T-cell (primary cell): ENCODE data around the gene PDE4B. TPM values are rescaled to one million over a fixed set of nuclear protein-coding genes. Genes with fewer than 3 reads are reported as not detected.
"Not testable (repeated sequence)": the region's sequence is repeated elsewhere in the genome, so short reads cannot be mapped to it uniquely, and the experiment has no call there.

Experiments used
- ATAC-seq, 4 experiments: fragments of 200-7000 bp in 3 of 4; fragments of 150-1000 bp in 1 of 4; cut with Tn5 transposase; replicated peaks in 1 of 4; 1 replicate in 3 of 4; 2 replicates in 1 of 4; pipeline ENCODE4 v1.10.0; 2021; ENCODE audit warnings: moderate library complexity in 3 of 4, mild to moderate bottlenecking in 2 of 4, moderate number of reproducible peaks in 1 of 4
- CTCF ChIA-PET, 2 donors: fragments of 300-600 bp; sonication (Branson Sonifier 250); formaldehyde crosslinking; loops; one replicate each; lab custom pipeline; 2022; ENCODE audit warnings: antibody characterized with exemption in 2 of 2; lab: Charles Lee
- POLR2A ChIA-PET, 2 donors: fragments of 300-600 bp; sonication (Branson Sonifier 250); formaldehyde crosslinking; loops; one replicate each; lab custom pipeline; 2022; ENCODE audit warnings: antibody characterized with exemption in 2 of 2; lab: Charles Lee
- DNase-seq, 35 experiments: peaks; one replicate each; pipeline versions ENCODE4 v3.0.0 to v3.0.0-alpha.2; 2013 to 2023
- H3K27ac ChIP-seq: one replicate; pipeline ENCODE4 v1.5.1; 2013; ENCODE audit warnings: low read length
- H3K27me3 ChIP-seq, 2 experiments: replicated peaks in 1 of 2; 1 replicate in 1 of 2; 2 replicates in 1 of 2; pipeline versions ENCODE4 v1.6.1 to v1.7.0; 2013; ENCODE audit warnings: low read length in 1 of 2, mixed read lengths in 1 of 2; ENCODE audit not compliant: control insufficient read depth in 2 of 2, insufficient read depth in 2 of 2; ENCODE audit errors: extremely low read depth in 1 of 2
- H3K36me3 ChIP-seq, 2 donors: 1 replicate in 1 of 2; 2 replicates in 1 of 2; pipeline versions ENCODE4 v1.6.1 to v1.7.0; 2013; ENCODE audit warnings: low read length in 1 of 2; ENCODE audit not compliant: control insufficient read depth in 2 of 2, insufficient read depth in 1 of 2; ENCODE audit errors: extremely low read depth in 1 of 2
- H3K4me1 ChIP-seq, 2 experiments: 1 replicate in 1 of 2; 2 replicates in 1 of 2; pipeline versions ENCODE4 v1.6.1 to v1.7.0; 2013; ENCODE audit warnings: low read length in 2 of 2, mixed read lengths in 1 of 2; ENCODE audit not compliant: insufficient read depth in 2 of 2, control insufficient read depth in 1 of 2; ENCODE audit errors: extremely low read depth in 1 of 2
- H3K4me3 ChIP-seq, 2 donors: 1 replicate in 1 of 2; 2 replicates in 1 of 2; pipeline versions ENCODE4 v1.5.1 to v1.7.0; 2013; ENCODE audit warnings: mild to moderate bottlenecking in 2 of 2, low read length in 1 of 2, moderate library complexity in 1 of 2; ENCODE audit not compliant: control insufficient read depth in 1 of 2; ENCODE audit errors: extremely low read depth in 1 of 2
- H3K9me3 ChIP-seq: 2 replicates; pipeline ENCODE4 v1.7.0; 2013
- H3K27ac Mint-ChIP-seq, 2 donors: one replicate each; pipeline ENCODE4 v1.8.0; 2020 to 2021; ENCODE audit warnings: mild to moderate bottlenecking in 2 of 2, mixed read lengths in 2 of 2
- H3K27me3 Mint-ChIP-seq, 2 donors: one replicate each; pipeline ENCODE4 v1.8.0; 2021 to 2022; ENCODE audit warnings: mixed read lengths in 2 of 2
- H3K36me3 Mint-ChIP-seq: one replicate; pipeline ENCODE4 v1.8.0; 2021; ENCODE audit warnings: mixed read lengths
- H3K4me1 Mint-ChIP-seq, 3 donors: one replicate each; pipeline ENCODE4 v1.8.0; 2020 to 2022; ENCODE audit warnings: mixed read lengths in 3 of 3, mild to moderate bottlenecking in 1 of 3
- H3K4me3 Mint-ChIP-seq, 3 donors: one replicate each; pipeline ENCODE4 v1.8.0; 2020 to 2022; ENCODE audit warnings: mild to moderate bottlenecking in 3 of 3, mixed read lengths in 3 of 3, moderate library complexity in 3 of 3
- H3K9me3 Mint-ChIP-seq, 3 donors: one replicate each; pipeline ENCODE4 v1.8.0; 2020 to 2022; ENCODE audit warnings: mixed read lengths in 3 of 3
- WGBS: methylation state at CpG from one replicate; pipeline ENCODE4 v1.1.5; 2013; ENCODE audit warnings: missing lambda C conversion rate; ENCODE audit not compliant: insufficient coverage; 5-methylcytosine and 5-hydroxymethylcytosine counted together
- total RNA-seq, 35 experiments: library from RNA in 6 of 35; stranded (reverse) in 6 of 35; fragments of 120-200 nt in 1 of 35; gene quantifications; one replicate each; pipeline versions ENCODE4 v1.2.1 to v1.2.4 and lab custom pipeline; 2013 to 2026

PDE4B gene
- total RNA-seq, 5 donors from 2014 or later (not counting 1 experiment from before 2014, with no cell fraction given): 46.3 to 103 (median 54.1) TPM

GRCh38 chr1:66402194-66402593 lies 609.5 kb downstream of the PDE4B start:
- H3K9me3 ChIP-seq: no peaks in the 10 kb centered on the region
- no peak overlapping the region for H3K4me3 ChIP-seq
- H3K27me3 ChIP-seq: no peaks in the 10 kb centered on the region
- DNase-seq: no peak
- Mint-ChIP-seq H3K4me1 (peaks cover 6 to 25% (median 7%) of the 10 kb centered on the region in 3 donors), H3K27me3 (no peaks in the 10 kb centered on the region), H3K9me3 (no peaks in the 10 kb centered on the region), H3K4me3 (no peak overlapping the region), H3K27ac (no peak overlapping the region), H3K36me3 (no peaks in the 10 kb centered on the region)
- no peak for ATAC-seq
- CTCF ChIA-PET: no interaction called here
- POLR2A ChIA-PET: no interaction called here
- WGBS: 100% methylated on average over 1 of the region's 1 CpG
- H3K4me1 ChIP-seq: no peaks in the 10 kb centered on the region
- H3K36me3 ChIP-seq: no peaks in the 10 kb centered on the region
- no peak overlapping the region for H3K27ac ChIP-seq

GRCh38 chr1:66403007-66403731 lies 610.5 kb downstream of the PDE4B start:
- Mint-ChIP-seq H3K9me3 (no peaks in the 10 kb centered on the region), H3K4me1 (peaks cover 6 to 24% (median 7%) of the 10 kb centered on the region in 3 donors), H3K4me3 (no peak overlapping the region), H3K27ac (no peak overlapping the region), H3K36me3 (no peaks in the 10 kb centered on the region), H3K27me3 (no peaks in the 10 kb centered on the region)
- ATAC-seq: no peak
- no peak overlapping the region for H3K4me3 ChIP-seq
- no peaks in the 10 kb centered on the region for H3K36me3 ChIP-seq
- no peaks in the 10 kb centered on the region for H3K9me3 ChIP-seq
- no peak for DNase-seq
- 95% methylated on average over 3 of the region's 5 CpGs for WGBS
- CTCF ChIA-PET: no interaction called here
- H3K27me3 ChIP-seq: no peaks in the 10 kb centered on the region
- POLR2A ChIA-PET: no interaction called here
- H3K4me1 ChIP-seq: no peaks in the 10 kb centered on the region
- no peak overlapping the region for H3K27ac ChIP-seq

- Mint-ChIP-seq H3K4me1 (peaks cover 2 to 19% (median 8%) of the 10 kb centered on the region in 3 donors), H3K4me3 (no peak overlapping the region), H3K9me3 (peaks cover 0 to 5% (median 0%) of the 10 kb centered on the region in 3 donors), H3K27ac (no peak overlapping the region), H3K36me3 (peaks cover 4% of the 10 kb centered on the region), H3K27me3 (no peaks in the 10 kb centered on the region)
- no peaks in the 10 kb centered on the region for H3K27me3 ChIP-seq
- ChIA-PET CTCF (interaction anchor here (0.7 to 1.5 kb wide), 2 partner anchors 40 to 114 kb away, joined by 3 read pairs; no protein-coding TSS in a partner anchor), POLR2A (interaction anchor here (0.6 to 1.0 kb wide), 2 partner anchors 18 to 30 kb away, joined by 3 to 4 read pairs; no protein-coding TSS in a partner anchor)
- H3K4me3 ChIP-seq: no peak overlapping the region
- H3K36me3 ChIP-seq: no peaks in the 10 kb centered on the region
- no peaks in the 10 kb centered on the region for H3K9me3 ChIP-seq
- no peak overlapping the region for H3K27ac ChIP-seq
- no peak for DNase-seq
- WGBS: 100% methylated on average over 2 of the region's 4 CpGs
- H3K4me1 ChIP-seq: no peaks in the 10 kb centered on the region
- no peak for ATAC-seq
These were observed 612.4 kb downstream of the PDE4B start for GRCh38 chr1:66405061-66405460.

GRCh38 chr1:66411449-66411848 lies 618.8 kb downstream of the PDE4B start:
- ATAC-seq, H3K4me3 ChIP-seq, H3K36me3 Mint-ChIP-seq, DNase-seq, POLR2A ChIA-PET, H3K4me1 ChIP-seq, H3K4me3 Mint-ChIP-seq, H3K9me3 Mint-ChIP-seq, H3K27me3 ChIP-seq, H3K36me3 ChIP-seq, H3K27ac ChIP-seq, CTCF ChIA-PET, H3K27me3 Mint-ChIP-seq, H3K9me3 ChIP-seq: not testable (repeated sequence)
- no CpG with 5 or more reads among the region's 1 CpG for WGBS
- Mint-ChIP-seq H3K27ac (peak overlapping the region in 1 of 2 donors; percentile 36), H3K4me1 (peaks cover 19 to 33% (median 19%) of the 10 kb centered on the region in 3 donors)

GRCh38 chr1:66412704-66413103 lies 620.0 kb downstream of the PDE4B start:
- Mint-ChIP-seq H3K27me3 (no peaks in the 10 kb centered on the region), H3K4me1 (peaks cover 19 to 33% (median 19%) of the 10 kb centered on the region in 3 donors), H3K27ac (peak overlapping the region in 1 of 2 donors; percentile 59), H3K9me3 (peaks cover 0 to 9% (median 5%) of the 10 kb centered on the region in 3 donors), H3K36me3 (peaks cover 9% of the 10 kb centered on the region), H3K4me3 (no peak overlapping the region)
- POLR2A ChIA-PET: no interaction called here
- no peaks in the 10 kb centered on the region for H3K4me1 ChIP-seq
- CTCF ChIA-PET: no interaction called here
- no peak overlapping the region for H3K4me3 ChIP-seq
- H3K36me3 ChIP-seq: no peaks in the 10 kb centered on the region
- H3K9me3 ChIP-seq: peaks cover 2% of the 10 kb centered on the region
- no peak for DNase-seq
- H3K27me3 ChIP-seq: no peaks in the 10 kb centered on the region
- no peak for ATAC-seq
- no peak overlapping the region for H3K27ac ChIP-seq

GRCh38 chr1:66413136-66413837 lies 620.6 kb downstream of the PDE4B start:
- Mint-ChIP-seq H3K36me3 (peaks cover 13% of the 10 kb centered on the region), H3K27ac (peak overlapping the region in 1 of 2 donors; percentile 59)

More at GRCh38 chr1:66413136-66413837, 620.6 kb downstream of the PDE4B start:
- no peaks in the 10 kb centered on the region for H3K36me3 ChIP-seq
- POLR2A ChIA-PET: no interaction called here
- no CpG with 5 or more reads among the region's 2 CpGs for WGBS
- ATAC-seq (no peak), DNase-seq (no peak)
- peaks cover 6 to 15% (median 10%) of the 10 kb centered on the region in 3 donors for H3K9me3 Mint-ChIP-seq
- CTCF ChIA-PET: no interaction called here
- H3K27me3 ChIP-seq: no peaks in the 10 kb centered on the region
- no peak overlapping the region for H3K4me3 Mint-ChIP-seq
- no peaks in the 10 kb centered on the region for H3K4me1 ChIP-seq
- peaks cover 2% of the 10 kb centered on the region for H3K9me3 ChIP-seq
- H3K27ac ChIP-seq: no peak overlapping the region
- no peak overlapping the region for H3K4me3 ChIP-seq
- peaks cover 19 to 33% (median 19%) of the 10 kb centered on the region in 3 donors for H3K4me1 Mint-ChIP-seq
- no peaks in the 10 kb centered on the region for H3K27me3 Mint-ChIP-seq
